Globus pallidus (tissue), 1 donor: Measurements from ENCODE around the gene DGCR6.
"Not testable (repeated sequence)": the region's sequence is repeated elsewhere in the genome, so short reads cannot be mapped to it uniquely, and the experiment has no call there.

Experiments
- DNase-seq: peaks from one replicate; pipeline ENCODE4 v3.0.0-alpha.2; 2015; ENCODE audit warnings: low spot score

Gene DGCR6

DNA sequence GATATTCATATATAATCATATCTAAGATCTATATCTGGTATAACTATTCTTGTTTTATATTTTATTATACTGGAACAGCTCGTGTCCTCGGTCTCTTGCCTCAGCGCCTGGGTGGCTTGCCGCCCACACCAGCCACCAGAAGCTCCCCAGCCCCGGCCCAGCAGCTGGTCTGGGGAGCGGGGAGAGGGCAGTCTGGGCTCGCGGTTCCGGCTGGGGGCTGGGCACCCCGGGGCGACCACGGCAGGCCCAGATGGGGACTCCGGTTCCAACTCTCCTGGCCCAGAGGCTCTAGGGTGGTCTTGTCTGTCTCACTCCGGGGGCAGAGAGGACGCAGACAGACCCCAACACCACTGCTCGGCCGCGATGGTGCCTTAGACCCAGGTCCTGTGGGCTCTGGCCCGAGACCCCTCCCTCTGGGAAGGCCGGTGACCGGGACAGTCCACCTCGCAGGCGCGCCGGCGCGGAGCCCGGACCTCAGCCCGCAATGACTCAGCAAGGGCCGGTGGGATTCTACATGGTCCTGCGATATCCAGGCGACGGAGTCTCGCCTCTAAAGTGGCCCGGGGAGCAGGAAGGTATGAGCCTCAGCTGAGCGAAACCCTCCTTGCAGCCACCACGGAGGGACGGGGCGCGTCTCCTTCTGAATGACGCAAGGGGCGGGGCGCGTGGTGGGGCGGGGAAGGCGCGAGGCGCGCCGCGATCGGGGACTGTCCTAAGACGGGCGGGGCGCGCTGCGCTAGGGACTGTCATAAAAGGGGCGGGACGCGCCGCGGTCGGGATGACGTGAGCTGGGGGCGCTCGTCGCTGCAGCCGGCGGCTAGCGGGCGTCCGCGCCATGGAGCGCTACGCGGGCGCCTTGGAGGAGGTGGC is at the start of gene DGCR6:
TSS of gene DGCR6 (plus strand) at position 781 of the 870 bp plus-strand sequence. CDS start at position 836, 55 bp downstream.
- no peak for DNase-seq

DNA sequence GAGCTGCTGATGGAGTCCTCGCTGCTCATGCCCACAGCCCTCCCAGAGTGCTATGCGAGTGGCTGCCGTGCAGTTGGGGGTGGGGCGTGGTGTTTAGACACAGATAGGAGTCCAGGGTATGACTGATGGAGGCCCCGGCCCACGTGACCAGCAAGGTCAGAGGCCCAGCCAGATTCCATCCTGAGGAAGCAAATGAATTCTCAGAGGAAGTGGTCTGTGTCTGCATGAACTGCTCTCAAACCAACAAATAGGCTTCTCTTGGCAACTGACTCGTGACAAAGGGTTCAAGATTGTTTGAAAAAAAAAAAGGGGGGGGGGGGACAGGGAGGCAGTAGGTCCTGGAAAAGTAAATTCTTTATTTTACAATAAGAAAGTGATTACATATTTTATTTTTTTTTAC is 46.8 kb upstream of the DGCR6 start:
- not testable (repeated sequence) for DNase-seq

DNA sequence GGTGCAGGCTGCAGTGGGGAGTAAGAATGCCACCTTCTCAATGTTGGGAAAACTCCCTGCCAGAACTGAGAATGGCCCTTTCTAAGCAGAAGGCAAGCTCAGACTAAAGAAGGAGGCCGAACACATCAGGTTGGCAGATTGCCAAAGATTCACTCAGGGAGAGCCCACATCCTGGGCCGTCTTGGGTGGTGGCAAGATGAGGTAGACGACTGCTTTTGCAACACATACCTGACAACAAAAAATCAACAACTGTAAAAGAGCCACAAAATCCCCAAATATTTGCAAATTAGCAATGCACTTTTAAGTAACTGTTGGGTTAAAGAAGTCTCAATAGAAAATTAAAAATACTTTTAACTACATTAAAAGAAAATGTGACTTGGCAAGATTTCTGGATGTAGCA is 24.9 kb upstream of the DGCR6 start:
- not testable (repeated sequence) for DNase-seq

DNA sequence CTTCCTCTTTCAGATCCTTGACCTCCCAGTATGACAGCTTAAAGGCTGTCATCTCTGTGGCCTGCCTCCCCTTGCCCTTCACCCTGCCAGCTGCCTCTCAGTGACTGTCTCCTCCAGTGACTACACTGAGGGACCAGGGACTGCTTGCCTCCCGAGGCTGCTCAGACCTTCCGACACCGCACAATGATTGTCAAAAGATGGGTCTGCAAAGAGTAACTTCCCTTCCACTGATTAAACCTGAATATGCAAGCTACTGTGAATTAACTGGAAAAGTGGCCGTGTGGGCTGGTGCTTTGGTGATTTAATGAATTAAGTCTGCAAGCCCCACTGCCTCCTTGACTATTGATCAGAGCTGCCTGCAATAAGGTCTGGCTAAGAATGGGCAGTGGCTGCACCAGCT is 21.7 kb upstream of the DGCR6 start:
- not testable (repeated sequence) for DNase-seq

DNA sequence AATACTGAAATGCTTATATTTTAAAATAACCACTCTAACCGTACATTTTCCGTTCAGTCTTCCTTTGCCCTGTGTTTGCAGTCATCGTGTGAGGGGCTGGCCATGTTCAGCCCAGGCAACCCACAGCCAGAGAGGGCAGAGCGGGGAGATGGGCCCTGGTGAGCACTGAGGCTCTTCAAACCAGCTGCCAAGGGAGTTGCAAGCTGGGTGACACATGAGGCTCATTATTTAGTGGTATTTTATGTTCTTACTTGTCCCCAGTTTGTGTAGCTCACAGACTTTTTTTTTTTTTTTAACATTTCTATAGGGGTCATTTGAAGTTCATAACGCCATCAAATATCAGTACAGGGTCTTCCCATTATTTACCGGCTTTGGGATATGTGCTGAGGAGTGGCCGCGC is 18.0 kb upstream of the DGCR6 start:
- no peak for DNase-seq

DNA sequence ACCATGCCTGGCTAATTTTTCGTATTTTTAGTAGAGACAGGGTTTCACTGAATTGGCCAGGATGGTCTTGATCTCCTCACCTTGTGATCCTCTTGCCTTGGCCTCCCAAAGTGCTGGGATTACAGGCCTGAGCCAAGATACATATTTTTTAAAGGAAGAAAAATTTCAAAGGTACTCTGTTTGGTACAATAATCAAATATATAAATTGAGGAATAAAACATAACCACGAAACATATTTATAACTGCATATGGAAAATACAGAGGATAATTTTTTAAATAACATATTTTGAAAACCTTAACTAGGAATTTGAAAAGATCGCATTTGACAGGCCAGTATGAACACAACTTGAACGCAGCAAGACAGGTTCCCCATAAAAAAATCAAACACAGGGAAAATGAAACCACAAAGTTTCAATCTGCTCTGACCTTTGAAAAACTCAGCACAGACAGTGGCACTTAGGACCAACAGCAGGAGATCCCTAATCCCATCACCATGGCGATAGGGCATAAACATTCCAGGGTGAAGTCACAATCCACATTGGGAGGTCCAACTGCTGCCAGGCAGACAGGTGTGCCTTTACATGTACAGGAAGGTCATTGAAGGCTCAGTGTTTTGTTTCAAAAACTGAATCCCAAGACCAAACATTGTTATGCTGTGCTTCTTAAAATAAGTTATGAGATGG is 15.5 kb upstream of the DGCR6 start:
- DNase-seq, result not testable (repeated sequence)

DNA sequence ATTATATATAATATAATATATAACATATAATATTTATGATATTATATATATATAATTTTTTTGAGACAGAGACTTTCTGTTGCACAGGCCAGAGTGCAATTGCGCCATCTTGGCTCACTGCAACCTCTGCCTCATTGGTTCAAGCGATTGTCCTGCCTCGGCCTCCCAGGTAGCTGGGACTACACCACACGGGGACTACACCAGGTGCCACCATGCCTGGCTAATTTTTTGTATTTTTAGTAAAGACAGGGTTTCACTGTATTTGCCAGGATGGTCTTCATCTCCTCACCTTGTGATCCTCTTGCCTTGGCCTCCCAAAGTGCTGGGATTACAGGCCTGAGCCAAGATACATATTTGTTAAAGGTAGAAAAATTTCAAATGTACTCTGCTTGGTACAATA is 12.3 kb upstream of the DGCR6 start:
- DNase-seq, result not testable (repeated sequence)

DNA sequence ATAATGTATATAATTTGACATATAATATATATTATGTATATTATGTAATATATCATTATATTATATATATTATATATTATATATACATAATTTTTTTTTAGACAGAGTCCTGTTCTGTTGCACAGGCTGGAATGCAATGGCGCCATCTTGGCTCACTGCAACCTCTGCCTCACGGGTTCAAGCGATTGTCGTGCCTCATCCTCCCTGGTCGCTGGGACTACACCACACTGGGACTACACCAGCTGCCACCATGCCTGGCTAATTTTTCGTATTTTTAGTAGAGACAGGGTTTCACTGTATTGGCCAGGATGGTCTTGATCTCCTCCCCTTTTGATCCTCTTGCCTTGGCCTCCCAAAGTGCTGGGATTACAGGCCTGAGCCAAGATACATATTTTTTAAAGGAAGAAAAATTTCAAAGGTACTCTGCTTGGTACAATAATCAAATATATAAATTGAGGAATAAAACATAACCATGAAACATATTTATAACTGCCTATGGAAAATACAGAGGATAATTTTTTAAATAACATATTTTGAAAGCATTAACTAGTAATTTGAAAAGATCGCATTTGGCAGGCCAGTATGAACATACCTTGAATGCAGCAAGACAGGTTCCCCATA is 10.0 kb upstream of the DGCR6 start:
- not testable (repeated sequence) for DNase-seq

DNA sequence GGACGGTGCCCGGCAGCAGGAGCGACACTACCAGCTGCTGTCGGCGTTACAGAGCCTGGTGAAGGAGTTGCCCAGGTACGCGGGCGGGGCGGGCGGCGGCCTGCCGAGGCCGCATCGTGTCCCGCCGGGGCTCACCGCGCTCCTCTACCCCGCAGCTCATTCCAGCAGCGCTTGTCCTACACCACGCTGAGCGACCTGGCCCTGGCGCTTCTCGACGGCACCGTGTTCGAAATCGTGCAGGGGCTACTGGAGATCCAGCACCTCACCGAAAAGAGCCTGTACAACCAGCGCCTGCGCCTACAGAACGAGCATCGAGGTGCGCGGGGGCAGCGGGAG is 258 bp downstream of the DGCR6 start:
- DNase-seq, result not testable (repeated sequence)

DNA sequence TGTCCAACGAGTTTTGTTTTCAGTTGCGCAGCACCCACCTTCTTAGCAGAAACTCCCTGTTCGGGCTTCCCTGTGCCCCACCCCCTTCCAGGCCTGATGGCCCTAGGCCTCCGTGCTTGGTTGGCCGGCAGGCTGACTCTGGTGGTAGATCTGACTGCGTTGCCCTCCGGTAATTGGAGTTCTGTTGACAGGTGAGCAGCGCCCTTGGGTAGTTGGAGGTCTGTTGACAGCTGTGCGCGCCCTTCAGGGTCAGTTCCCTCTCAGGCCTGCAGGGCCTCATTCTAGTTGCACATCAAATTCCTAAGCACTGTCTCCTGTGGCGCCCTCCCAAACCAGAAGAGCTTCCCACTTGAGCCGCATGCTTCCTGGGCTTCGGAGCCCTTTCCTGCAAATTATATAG is 776 bp downstream of the DGCR6 start:
- no peak for DNase-seq

DNA sequence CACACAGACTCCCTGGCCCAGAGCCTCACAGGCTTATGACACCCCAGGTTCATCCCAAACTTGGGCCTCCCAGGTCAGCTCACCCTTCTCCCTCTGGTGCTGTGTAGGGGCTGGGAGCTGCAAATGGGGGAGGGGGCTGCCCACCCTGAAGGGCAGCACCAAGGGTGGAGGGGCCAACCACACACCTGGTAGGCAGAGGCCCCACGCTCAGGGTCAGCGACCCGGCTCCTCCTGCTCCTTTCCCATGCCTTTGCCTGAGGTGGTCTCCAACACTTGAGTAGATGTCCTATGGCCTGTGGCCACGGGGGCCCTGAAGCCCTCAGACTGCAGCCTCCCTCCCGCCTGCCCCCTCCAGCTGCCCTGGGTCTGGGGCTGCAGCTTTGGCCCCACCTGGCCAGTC is 3.4 kb downstream of the DGCR6 start:
- no peak for DNase-seq

DNA sequence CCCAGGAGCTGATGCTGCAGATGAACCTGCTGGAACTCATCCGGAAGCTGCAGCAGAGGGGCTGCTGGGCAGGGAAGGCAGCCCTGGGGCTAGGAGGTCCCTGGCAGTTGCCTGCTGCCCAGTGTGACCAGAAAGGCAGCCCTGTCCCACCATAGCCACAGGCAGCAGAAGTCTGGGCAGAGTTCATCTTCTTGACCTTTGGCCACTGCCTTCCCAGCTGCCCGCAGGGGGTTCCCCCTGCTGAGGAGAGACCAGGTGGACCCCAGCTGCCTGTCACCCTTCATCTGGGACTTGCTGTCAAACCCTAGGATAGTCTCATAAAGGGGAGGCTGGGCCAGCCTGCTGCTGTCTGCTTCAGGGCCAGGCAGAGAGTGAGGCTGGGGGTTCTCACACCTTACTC is 5.4 kb downstream of the DGCR6 start:
- not testable (repeated sequence) for DNase-seq

DNA sequence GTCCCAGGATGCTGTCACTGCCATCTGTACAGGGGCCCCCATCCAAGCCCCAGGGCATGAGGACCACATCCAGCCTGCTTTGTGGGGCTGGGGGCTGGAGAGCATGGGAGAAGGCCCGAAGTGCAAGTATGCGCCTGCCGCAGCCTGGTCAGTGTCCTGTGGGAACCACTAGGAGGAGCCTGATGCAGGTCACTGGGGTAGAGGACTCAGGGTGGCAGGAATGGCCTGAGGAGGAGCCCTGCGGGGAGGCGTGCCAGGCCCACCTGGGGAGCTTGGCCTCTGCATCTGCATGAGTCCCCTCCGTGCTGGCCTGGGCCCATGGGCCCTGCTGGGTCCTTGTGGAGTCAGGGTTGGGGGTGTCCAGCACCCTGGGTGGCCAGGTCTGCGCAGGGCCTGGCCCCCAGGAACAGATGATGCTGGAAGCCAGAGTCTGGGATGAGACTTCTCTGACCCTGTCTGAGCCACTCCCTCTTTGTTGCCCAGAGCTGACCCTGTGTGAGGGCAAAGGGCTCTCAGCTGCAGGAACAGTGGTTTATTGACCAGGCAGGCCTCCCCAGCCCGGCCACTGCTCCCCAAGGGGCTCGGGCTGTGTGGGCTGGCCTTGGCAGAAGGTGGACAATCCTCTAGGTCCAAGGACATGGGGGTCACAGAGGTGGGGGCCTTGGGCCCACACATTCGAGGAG is 6.3 kb downstream of the DGCR6 start:
- DNase-seq, result not testable (repeated sequence)

DNA sequence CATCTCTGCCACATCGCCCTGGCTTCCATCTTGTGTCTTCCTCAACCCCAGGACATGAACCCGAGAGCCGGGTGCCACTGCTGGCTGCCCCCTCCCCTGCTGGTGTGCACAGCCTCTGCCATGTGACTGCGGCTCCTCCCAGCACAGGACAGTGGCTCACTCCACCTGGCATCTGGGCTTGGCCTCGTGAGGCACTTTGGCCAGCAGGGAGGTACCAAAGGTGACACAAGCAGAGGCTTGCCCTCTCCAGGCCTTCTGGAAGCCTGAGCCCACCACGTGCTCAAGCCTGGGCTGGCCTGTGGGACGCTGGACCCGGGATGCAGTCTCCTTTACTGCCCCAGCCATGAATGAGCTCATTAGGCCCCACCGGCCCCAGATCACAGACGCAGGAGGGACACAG is 8.4 kb downstream of the DGCR6 start:
- DNase-seq, result not testable (repeated sequence)

DNA sequence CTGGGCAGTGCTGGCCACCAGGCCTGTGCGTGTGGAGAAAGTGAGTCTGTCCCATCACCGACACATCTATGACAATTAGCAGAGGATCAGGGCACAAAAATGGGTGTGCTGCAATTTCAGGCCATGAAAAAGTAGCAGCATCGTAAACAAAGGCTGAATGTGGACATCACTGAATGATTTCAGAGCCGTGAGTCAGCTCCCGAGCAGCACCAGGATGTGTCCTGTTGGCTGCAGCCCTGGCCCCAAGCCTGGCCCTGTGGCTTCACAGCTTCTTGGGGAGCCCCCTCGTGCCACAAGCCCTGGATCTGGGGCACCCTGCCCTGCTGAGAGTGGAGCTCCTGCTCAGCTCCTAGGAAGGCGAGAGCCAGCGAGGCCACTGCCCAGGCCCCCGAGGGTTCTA is 9.4 kb downstream of the DGCR6 start:
- not testable (repeated sequence) for DNase-seq

DNA sequence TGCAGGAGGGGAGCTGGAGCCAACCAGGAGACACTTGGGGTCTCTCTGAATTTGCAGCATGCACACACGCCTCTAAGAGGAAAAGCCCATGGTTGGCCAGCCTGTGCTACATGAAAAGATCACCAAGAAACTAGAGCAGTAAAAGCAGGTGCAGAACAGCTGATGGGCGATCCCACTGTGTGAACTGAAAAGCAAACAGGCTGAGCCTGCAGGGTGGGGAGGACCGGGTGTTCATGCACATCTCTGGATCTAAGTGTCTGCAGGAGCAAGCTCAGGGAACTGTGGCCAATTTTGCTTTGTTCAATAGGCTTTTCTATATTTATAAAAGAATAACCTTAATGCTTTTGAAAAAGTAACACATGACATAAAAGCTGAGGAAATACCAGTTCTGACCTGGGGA is 11.7 kb downstream of the DGCR6 start:
- not testable (repeated sequence) for DNase-seq

DNA sequence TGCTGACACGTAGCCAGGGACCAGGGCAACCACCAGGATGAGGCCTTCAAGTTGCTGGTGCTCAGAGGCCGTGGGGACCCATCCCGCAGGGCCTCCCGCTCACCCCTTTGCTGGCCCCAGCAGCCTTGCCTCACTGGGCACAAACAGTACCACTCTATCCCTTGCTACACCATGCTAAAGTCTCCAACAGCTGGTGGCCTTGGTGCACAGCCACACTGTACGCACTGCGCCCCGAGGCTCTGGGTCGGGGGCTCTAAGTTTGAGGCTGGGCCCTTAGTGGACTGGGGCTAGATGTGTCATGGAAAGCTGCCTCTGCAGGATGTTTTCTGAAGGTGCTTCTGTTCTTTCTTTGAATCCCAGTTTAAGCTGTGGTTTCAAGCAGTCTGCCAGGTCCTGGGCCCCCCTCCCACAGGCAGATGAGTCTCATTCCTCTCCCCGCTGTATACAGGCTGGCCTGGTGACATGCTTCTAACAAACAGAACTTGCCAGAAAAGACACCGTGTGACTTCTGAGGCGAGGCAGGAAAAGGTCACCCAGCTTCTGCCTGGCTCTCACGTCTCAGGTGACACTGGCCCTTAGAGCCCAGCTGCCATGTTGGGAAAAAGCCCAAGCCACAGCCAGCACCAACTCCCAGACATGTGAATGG is 14.3 kb downstream of the DGCR6 start:
- not testable (repeated sequence) for DNase-seq

DNA sequence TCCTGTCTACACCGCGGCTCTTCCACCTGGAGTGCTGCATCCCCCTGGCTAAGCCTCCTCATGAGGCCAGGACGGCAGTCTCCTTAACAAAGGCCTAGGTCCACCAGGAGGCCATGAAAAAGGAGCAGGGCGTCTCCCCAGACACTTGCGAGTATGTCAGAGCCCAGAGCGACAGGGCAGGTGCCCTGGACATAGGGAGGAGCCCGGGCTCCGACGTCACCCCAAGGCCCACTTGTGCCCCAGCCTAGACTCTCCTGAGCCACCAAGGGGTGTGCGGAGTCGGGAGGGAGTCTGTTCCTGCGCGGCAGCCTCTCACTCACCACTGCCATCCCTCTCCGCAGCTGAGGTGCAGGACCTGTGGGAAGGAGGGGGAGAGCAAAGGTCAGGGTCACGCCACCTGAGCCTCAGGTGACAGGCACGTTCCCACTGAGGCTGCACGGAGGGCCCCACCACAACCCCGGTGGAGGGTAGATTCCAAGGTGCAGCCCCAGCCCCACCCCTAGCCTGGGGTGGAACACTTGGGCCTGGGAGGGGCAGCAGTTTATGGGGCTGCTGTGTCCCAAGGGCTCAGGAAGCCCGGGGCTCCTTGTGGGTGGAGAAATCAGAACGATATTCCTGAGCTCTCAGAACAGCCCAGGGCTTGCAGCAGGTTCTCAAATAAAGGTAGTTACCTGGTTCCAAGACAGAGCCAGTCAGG is 19.4 kb downstream of the DGCR6 start:
- no peak for DNase-seq

DNA sequence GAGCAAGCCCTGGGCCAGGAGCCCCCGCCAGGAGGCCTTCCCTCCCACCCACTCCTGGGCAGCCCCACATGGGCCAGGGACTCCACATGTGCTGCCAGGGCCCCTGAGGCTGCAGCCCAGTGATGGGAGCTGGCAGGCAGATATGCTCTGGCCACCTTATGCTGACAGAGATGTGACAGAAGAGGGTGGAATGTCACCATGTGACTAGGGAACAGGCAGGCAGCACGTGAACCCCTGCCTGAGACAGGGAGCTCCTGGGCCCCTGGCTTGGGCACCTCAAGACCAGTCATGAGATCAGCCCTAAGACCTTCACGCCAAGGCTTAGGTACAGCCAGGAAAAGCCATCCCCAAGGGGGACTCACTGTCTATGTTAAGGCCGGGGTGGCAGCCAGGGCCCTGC is 20.9 kb downstream of the DGCR6 start:
- DNase-seq, result no peak

DNA sequence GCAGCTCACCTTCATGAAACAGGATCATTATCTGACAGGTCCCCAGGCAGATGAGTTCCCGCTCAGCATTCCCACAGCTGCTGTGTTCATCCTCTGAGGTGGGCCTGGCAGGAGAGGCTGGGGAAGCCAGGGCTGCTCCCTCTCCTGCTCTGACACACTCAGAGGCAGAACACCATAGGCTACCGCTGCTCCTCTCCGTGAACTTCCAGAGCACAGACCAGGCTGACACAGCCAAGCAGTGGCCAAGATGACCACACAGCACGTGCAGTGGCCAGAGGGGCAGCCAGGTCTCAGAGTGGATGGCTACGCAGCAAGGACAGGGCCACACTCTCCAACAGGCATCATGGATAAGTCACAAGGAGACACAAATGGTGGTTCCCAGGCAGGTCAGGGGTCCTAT is 21.5 kb downstream of the DGCR6 start:
- DNase-seq, result no peak

DNA sequence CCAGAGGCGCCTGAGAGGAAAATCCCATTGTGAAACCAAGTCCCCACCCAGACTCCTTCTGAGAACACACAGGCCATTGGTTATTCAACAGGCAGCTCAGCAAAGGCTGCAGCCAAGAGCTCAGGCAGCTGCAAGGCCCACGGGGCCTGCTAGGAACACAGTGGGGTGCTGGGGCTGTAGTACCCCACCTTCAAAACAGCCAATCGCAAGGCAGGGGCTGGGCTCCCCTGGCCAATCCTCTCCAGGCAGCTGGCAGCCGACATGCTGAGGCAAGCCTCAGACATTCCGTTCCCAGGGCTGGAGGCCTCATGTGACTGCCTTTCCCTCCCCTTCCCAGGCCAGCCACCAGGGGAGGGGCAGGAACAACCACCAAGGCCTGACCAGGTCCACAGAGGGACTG is 23.3 kb downstream of the DGCR6 start:
- DNase-seq, result no peak
